ENCODE results near the gene CCR6. TPM values are rescaled to one million over a fixed set of nuclear protein-coding genes. Genes with fewer than 3 reads are reported as not detected.

Gene CCR6
- total RNA-seq, 2 donors from 2014 or later, result not detected

GRCh38 chr6:167124753-167125152 is 1.9 kb downstream of the CCR6 start:
- H3K4me1 ChIP-seq (ENCODE audit: control insufficient read depth, insufficient read depth, low read length), result no peaks in the 10 kb centered on the region
- H3K4me3 ChIP-seq (ENCODE audit: low read length), result no peak overlapping the region
- H3K9me3 ChIP-seq (ENCODE audit: control insufficient read depth, low read length), result peaks cover 3% of the 10 kb centered on the region
- Mint-ChIP-seq H3K4me1 (peaks cover 5% of the 10 kb centered on the region), H3K9me3 (peaks cover 10% of the 10 kb centered on the region), H3K4me3 (no peak overlapping the region), H3K27me3 (ENCODE audit: insufficient read depth) (no peaks in the 10 kb centered on the region), H3K36me3 (ENCODE audit: low read depth) (no peaks in the 10 kb centered on the region), H3K27ac (no peak overlapping the region)
- no peak overlapping the region for H3K9ac ChIP-seq (ENCODE audit: extremely low read depth, low read length, poor library complexity, severe bottlenecking)
- 92 to 94% methylated on average over 4 to 5 of the region's 5 CpGs for WGBS, 2 experiments (ENCODE audit: insufficient coverage in 1 of 2, insufficient read length in 1 of 2)
- H3K27ac ChIP-seq (ENCODE audit: low read depth, low read length), result no peak overlapping the region
- H3K27me3 ChIP-seq (ENCODE audit: control insufficient read depth, insufficient read depth, low read length, poor library complexity, severe bottlenecking), result no peaks in the 10 kb centered on the region
- no peaks in the 10 kb centered on the region for H3K36me3 ChIP-seq (ENCODE audit: control insufficient read depth, insufficient read depth, low read length)
- no peak for TF ChIP-seq CTCF (conservative IDR thresholded peaks at IDR 0.05)
- DNase-seq, result no peak

- Histone ChIP-seq H3K36me3 (ENCODE audit: control insufficient read depth, insufficient read depth, low read length) (no peaks in the 10 kb centered on the region), H3K27me3 (ENCODE audit: control insufficient read depth, insufficient read depth, low read length, poor library complexity, severe bottlenecking) (no peaks in the 10 kb centered on the region), H3K4me1 (ENCODE audit: control insufficient read depth, insufficient read depth, low read length) (no peaks in the 10 kb centered on the region), H3K9ac (ENCODE audit: extremely low read depth, low read length, poor library complexity, severe bottlenecking) (no peak overlapping the region), H3K4me3 (ENCODE audit: low read length) (no peak overlapping the region), H3K27ac (ENCODE audit: low read depth, low read length) (no peak overlapping the region), H3K9me3 (ENCODE audit: control insufficient read depth, low read length) (peaks cover 1% of the 10 kb centered on the region)
- Mint-ChIP-seq H3K27me3 (ENCODE audit: insufficient read depth) (no peaks in the 10 kb centered on the region), H3K36me3 (ENCODE audit: low read depth) (no peaks in the 10 kb centered on the region), H3K27ac (no peak overlapping the region), H3K4me1 (peaks cover 5% of the 10 kb centered on the region), H3K4me3 (no peak overlapping the region), H3K9me3 (peaks cover 4% of the 10 kb centered on the region)
- DNase-seq, result no peak
- TF ChIP-seq CTCF (conservative IDR thresholded peaks at IDR 0.05), result no peak
- whole genome bisulfite sequencing, 2 experiments (ENCODE audit: insufficient coverage in 1 of 2, insufficient read length in 1 of 2), result 93 to 100% methylated on average over 1 to 4 of the region's 4 CpGs
Observed at GRCh38 chr6:167125410-167125809, 2.5 kb downstream of the CCR6 start.

- Histone ChIP-seq H3K27ac (ENCODE audit: low read depth, low read length) (no peak overlapping the region), H3K4me3 (ENCODE audit: low read length) (no peak overlapping the region), H3K36me3 (ENCODE audit: control insufficient read depth, insufficient read depth, low read length) (no peaks in the 10 kb centered on the region), H3K4me1 (ENCODE audit: control insufficient read depth, insufficient read depth, low read length) (no peaks in the 10 kb centered on the region), H3K9ac (ENCODE audit: extremely low read depth, low read length, poor library complexity, severe bottlenecking) (no peak overlapping the region), H3K9me3 (ENCODE audit: control insufficient read depth, low read length) (no peaks in the 10 kb centered on the region), H3K27me3 (ENCODE audit: control insufficient read depth, insufficient read depth, low read length, poor library complexity, severe bottlenecking) (no peaks in the 10 kb centered on the region)
- Mint-ChIP-seq H3K27me3 (ENCODE audit: insufficient read depth) (no peaks in the 10 kb centered on the region), H3K4me3 (no peak overlapping the region), H3K27ac (no peak overlapping the region), H3K36me3 (ENCODE audit: low read depth) (no peaks in the 10 kb centered on the region), H3K4me1 (peaks cover 5% of the 10 kb centered on the region), H3K9me3 (no peaks in the 10 kb centered on the region)
- WGBS, 2 experiments (ENCODE audit: insufficient coverage in 1 of 2, insufficient read length in 1 of 2), result 90 to 91% methylated on average over 2 to 3 of the region's 3 CpGs
- no peak for TF ChIP-seq CTCF (conservative IDR thresholded peaks at IDR 0.05)
- DNase-seq, result no peak
Observed at GRCh38 chr6:167125855-167126349, 3.0 kb downstream of the CCR6 start.

Measured in endodermal cell (in vitro differentiated cells).